Mesodermal cell (in vitro differentiated cells): ENCODE results near the gene JMJD1C.

Experiments
- H3K27ac ChIP-seq: 2 replicates; pipeline ENCODE4 v1.7.0; 2013; ENCODE audit warnings: mild to moderate bottlenecking, low read depth, low read length, moderate library complexity; ENCODE audit not compliant: severe bottlenecking
- H3K36me3 ChIP-seq: 2 replicates; pipeline ENCODE4 v1.7.1; 2013; ENCODE audit warnings: mild to moderate bottlenecking, low read length, moderate library complexity; ENCODE audit not compliant: control insufficient read depth, insufficient read depth
- H3K4me1 ChIP-seq: one replicate; pipeline ENCODE4 v1.7.1; 2013; ENCODE audit warnings: mild to moderate bottlenecking, low read length; ENCODE audit not compliant: insufficient read depth, control insufficient read depth, poor library complexity, severe bottlenecking
- H3K4me3 ChIP-seq: 2 replicates; pipeline ENCODE4 v1.7.0; 2013; ENCODE audit warnings: low read length, control low read depth, mild to moderate bottlenecking; ENCODE audit not compliant: insufficient read depth, poor library complexity, severe bottlenecking; ENCODE audit errors: extremely low read depth
- H3K9me3 ChIP-seq: 2 replicates; pipeline ENCODE4 v1.7.1; 2013; ENCODE audit warnings: mild to moderate bottlenecking, low read length, moderate library complexity; ENCODE audit not compliant: control insufficient read depth
- WGBS, 2 experiments: methylation state at CpG; one replicate each; pipeline ENCODE4 v1.1.5; 2013; ENCODE audit warnings: missing lambda C conversion rate in 2 of 2; ENCODE audit not compliant: insufficient coverage in 2 of 2; 5-methylcytosine and 5-hydroxymethylcytosine counted together

Gene JMJD1C

DNA sequence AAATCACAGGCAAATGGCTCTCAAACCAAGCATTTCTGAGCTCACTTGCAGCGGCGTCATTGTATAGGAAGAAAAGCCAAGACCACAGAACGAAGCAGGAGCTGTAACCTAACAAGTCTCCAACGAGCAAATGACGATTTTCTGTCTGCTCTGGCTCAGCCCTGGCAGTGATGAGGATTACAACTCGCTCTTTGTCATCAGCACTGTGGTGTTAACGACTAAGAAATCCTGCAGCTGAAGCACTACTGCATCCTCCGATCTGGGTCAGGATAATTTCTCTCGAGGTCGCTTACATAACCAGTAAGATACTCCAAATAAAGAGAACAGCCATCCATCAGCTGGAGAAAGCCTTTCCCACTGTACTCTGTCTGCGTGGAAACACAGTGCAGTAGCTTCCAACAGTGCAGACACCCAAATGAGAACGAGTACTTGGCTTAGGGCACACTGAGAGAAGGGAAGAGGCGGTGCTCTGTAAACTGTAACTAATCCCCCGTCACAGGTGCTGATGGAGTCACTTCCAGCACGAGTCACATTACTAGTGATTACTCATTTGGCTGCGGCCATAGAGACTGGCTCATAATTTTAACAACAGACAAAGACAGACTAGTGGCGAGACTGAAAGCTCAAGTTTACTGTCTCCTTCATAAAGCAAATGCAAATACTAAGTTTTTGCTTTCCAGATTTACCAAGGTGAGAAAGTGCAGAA is 196.8 kb downstream of the JMJD1C start:
- H3K4me3 ChIP-seq = peak overlapping the region; percentile 62
- peaks cover 7% of the 10 kb centered on the region for H3K4me1 ChIP-seq
- no peaks in the 10 kb centered on the region for H3K9me3 ChIP-seq
- peak overlapping the region; percentile 100 for H3K27ac ChIP-seq
- WGBS, 2 experiments = 0% methylated on average over 15 to 16 of the region's 17 CpGs
- no peaks in the 10 kb centered on the region for H3K36me3 ChIP-seq

- Histone ChIP-seq H3K27ac (peak overlapping the region; percentile 100), H3K9me3 (no peaks in the 10 kb centered on the region), H3K4me1 (peaks cover 7% of the 10 kb centered on the region), H3K4me3 (peak overlapping the region; percentile 62), H3K36me3 (peaks cover 6% of the 10 kb centered on the region)
- no CpG with 5 or more reads among the region's 3 CpGs for WGBS, 2 experiments
Observed at GRCh38 chr10:63268149-63268797, 197.5 kb downstream of the JMJD1C start.

GRCh38 chr10:63267414-63268148 is 198.2 kb downstream of the JMJD1C start:
- WGBS, 2 experiments = 0% methylated on average over 1 to 2 of the region's 6 CpGs

GRCh38 chr10:63266391-63267316 is 199.1 kb downstream of the JMJD1C start:
- Histone ChIP-seq H3K4me1 (peaks cover 7% of the 10 kb centered on the region), H3K27ac (peak overlapping the region; percentile 100)

More at GRCh38 chr10:63267414-63268148, 198.2 kb downstream of the JMJD1C start:
- Histone ChIP-seq H3K27ac (peak overlapping the region; percentile 100), H3K4me1 (peaks cover 7% of the 10 kb centered on the region), H3K36me3 (peaks cover 7% of the 10 kb centered on the region), H3K4me3 (peak overlapping the region; percentile 62), H3K9me3 (no peaks in the 10 kb centered on the region)

GRCh38 chr10:63265683-63266235 is 200.0 kb downstream of the JMJD1C start:
- Histone ChIP-seq H3K27ac (peak overlapping the region; percentile 75), H3K4me1 (peaks cover 6% of the 10 kb centered on the region), H3K9me3 (no peaks in the 10 kb centered on the region), H3K4me3 (peak overlapping the region; percentile 62), H3K36me3 (peaks cover 16% of the 10 kb centered on the region)
- no CpG with 5 or more reads among the region's 2 CpGs for WGBS, 2 experiments

More at GRCh38 chr10:63266391-63267316, 199.1 kb downstream of the JMJD1C start:
- H3K4me3 ChIP-seq = peak overlapping the region; percentile 62
- no peaks in the 10 kb centered on the region for H3K9me3 ChIP-seq
- peaks cover 7% of the 10 kb centered on the region for H3K36me3 ChIP-seq
- no CpG with 5 or more reads among the region's 6 CpGs for WGBS, 2 experiments

DNA sequence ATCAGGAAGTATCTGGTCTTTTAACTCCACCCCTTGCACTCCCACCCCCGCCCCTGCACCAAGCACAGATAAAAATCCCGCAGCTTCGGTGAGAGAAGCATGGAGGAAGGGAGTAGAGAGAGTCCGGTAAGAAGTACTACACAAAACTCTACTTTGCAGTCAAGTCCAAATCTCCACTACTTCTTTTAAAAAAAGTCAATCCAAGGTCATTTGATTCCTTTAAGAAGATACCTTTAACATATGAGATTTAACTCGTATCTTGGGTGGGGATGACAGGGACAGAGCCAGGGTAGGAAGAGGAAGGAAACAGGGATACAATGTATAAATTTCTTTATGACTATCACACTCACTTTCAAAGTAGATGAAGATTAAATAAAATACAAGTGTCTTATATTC is 200.6 kb downstream of the JMJD1C start:
- H3K4me3 ChIP-seq = peak overlapping the region; percentile 62
- no peaks in the 10 kb centered on the region for H3K9me3 ChIP-seq
- H3K27ac ChIP-seq = peak overlapping the region; percentile 75
- no CpG with 5 or more reads among the region's 5 CpGs for WGBS, 2 experiments
- peaks cover 19% of the 10 kb centered on the region for H3K36me3 ChIP-seq
- H3K4me1 ChIP-seq = peaks cover under 1% of the 10 kb centered on the region

DNA sequence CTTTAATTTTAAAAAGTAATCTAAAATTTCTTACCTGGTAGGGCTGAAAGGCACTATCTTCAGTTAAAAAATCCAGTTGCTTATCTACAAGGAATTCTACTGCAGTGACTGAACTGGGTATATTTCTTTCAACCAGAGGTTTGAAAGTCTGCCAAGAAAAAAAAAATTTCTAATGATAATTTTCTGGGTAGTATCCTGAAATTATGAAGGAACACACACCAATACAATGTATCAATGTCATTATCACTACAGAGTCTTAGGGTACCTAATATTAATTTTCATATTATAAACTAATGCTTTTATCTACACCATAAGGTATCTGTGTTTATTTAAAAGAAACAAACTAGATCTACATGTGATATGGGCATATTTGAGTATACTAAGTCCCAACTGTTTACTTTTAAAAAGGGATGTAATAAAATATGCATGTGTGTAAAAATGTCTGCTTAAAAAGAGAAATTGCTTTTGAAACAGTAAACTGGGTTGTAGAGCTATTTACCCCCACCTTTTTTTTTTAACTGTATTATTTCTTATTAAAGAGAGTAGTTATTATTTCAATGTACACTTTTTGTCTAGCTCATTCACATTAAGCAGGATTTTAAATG is 201.1 kb downstream of the JMJD1C start:
- peak overlapping the region; percentile 62 for H3K4me3 ChIP-seq
- peaks cover 1% of the 10 kb centered on the region for H3K4me1 ChIP-seq
- no peaks in the 10 kb centered on the region for H3K9me3 ChIP-seq
- no peak overlapping the region for H3K27ac ChIP-seq
- H3K36me3 ChIP-seq = peaks cover 24% of the 10 kb centered on the region

DNA sequence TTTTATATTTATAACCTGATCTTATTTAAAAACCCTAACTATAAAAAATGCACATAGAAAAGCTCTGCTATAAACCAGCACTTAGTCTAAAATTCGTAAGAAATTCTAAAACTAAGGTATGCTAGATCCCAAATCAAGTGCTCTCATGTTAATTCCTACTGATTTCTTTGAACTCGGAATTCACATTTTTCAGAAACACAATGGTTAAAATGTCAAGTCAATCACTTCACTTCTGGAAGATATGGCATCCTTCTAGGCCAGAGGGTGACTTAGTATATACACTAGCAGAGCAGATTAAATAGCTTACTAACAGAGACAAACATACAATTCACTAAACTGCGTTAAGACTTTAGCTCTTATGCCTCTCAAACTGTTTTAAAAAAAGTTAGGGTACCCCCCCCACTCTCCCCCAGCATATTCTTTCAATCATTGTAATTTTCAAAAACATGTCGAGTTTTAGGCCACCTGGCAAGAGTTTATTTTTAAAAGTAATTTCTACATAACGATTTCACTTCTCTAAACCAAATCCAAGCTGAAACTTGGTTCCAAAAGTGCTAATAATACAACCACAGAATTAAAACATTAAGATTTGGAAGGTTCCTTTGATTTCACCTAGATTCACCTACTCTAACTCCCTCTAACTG is 203.2 kb downstream of the JMJD1C start:
- WGBS, 2 experiments = 94 to 100% methylated on average over 2 to 3 of the region's 5 CpGs
- Histone ChIP-seq H3K9me3 (no peaks in the 10 kb centered on the region), H3K36me3 (peaks cover 29% of the 10 kb centered on the region), H3K4me3 (no peak overlapping the region), H3K27ac (no peak overlapping the region), H3K4me1 (peaks cover 7% of the 10 kb centered on the region)

DNA sequence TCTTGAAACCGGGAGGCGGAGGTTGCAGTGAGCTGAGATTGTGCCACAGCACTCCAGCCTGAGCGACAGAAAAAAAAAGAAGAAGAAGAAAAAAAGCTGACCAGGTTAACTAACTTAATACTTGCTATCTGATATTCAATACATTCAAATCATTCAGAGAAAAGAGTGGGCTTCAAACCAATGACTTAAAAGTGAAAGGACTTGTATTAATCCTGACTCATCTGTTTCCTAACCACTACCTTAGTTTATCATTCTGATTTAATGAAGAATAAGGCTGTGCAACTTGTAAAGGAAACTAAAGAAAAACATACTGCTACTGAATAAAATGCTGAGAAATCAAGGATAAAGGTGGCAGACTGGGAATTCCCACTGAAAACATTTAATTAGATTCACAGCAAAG is 204.3 kb downstream of the JMJD1C start:
- H3K36me3 ChIP-seq = peaks cover 39% of the 10 kb centered on the region
- 90 to 100% methylated on average over 2 of the region's 3 CpGs for WGBS, 2 experiments
- H3K4me3 ChIP-seq = no peak overlapping the region
- H3K27ac ChIP-seq = no peak overlapping the region
- H3K4me1 ChIP-seq = peaks cover 7% of the 10 kb centered on the region
- H3K9me3 ChIP-seq = no peaks in the 10 kb centered on the region
